Measurements from ENCODE around the gene NPY4R. TPM values are rescaled to one million over a fixed set of nuclear protein-coding genes. Genes with fewer than 3 reads are reported as not detected.
"Not testable (repeated sequence)": the region's sequence is repeated elsewhere in the genome, so short reads cannot be mapped to it uniquely, and the experiment has no call there.

The NPY4R gene
- total RNA-seq, 5 donors from 2014 or later (not counting 1 experiment from before 2014, with no cell fraction given), result not detected

DNA sequence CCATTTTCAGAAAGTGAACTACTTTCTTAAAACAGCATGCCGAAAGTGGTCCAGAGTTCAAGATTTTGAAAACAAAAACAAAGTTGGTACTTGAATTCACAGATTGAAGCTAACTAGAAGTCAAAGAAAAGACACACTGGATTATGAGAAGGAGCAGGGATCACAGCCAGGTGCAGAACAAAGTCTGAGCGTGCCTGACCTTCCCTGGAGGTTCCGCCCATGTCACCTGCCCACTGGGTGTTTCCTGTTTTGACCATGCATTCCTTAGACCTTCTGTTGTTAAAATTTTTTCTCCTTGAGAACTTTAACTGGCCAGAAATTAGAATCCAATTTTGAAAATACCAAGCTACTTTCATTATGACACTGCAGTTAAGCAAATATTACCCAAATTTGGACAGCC is 34.2 kb upstream of the NPY4R start:
- H3K27ac ChIP-seq (ENCODE audit: low read length); H3K36me3 ChIP-seq (ENCODE audit: control insufficient read depth in 2 of 2, extremely low read depth in 1 of 2, insufficient read depth in 1 of 2, low read length in 1 of 2); H3K4me1 Mint-ChIP-seq; DNase-seq; H3K9me3 ChIP-seq; H3K27ac Mint-ChIP-seq; H3K27me3 Mint-ChIP-seq; ATAC-seq (replicated peaks in 1 of 4); H3K27me3 ChIP-seq (replicated peaks in 1 of 2; ENCODE audit: control insufficient read depth in 2 of 2, extremely low read depth in 1 of 2, insufficient read depth in 2 of 2, low read length in 1 of 2); POLR2A ChIA-PET; CTCF ChIA-PET; H3K36me3 Mint-ChIP-seq; H3K9me3 Mint-ChIP-seq; H3K4me3 ChIP-seq (ENCODE audit: control insufficient read depth in 1 of 2, extremely low read depth in 1 of 2, low read length in 1 of 2); H3K4me3 Mint-ChIP-seq; H3K4me1 ChIP-seq (ENCODE audit: control insufficient read depth in 1 of 2, extremely low read depth in 1 of 2, insufficient read depth in 2 of 2, low read length in 2 of 2): not testable (repeated sequence)
- WGBS (ENCODE audit: insufficient coverage), result no CpG with 5 or more reads among the region's 3 CpGs

GRCh38 chr10:46498985-46499703 is 33.4 kb upstream of the NPY4R start:
- H3K4me3 Mint-ChIP-seq; H3K9me3 Mint-ChIP-seq; H3K4me3 ChIP-seq (ENCODE audit: control insufficient read depth in 1 of 2, extremely low read depth in 1 of 2, low read length in 1 of 2); H3K9me3 ChIP-seq; POLR2A ChIA-PET; H3K36me3 ChIP-seq (ENCODE audit: control insufficient read depth in 2 of 2, extremely low read depth in 1 of 2, insufficient read depth in 1 of 2, low read length in 1 of 2); H3K27me3 ChIP-seq (replicated peaks in 1 of 2; ENCODE audit: control insufficient read depth in 2 of 2, extremely low read depth in 1 of 2, insufficient read depth in 2 of 2, low read length in 1 of 2); H3K4me1 Mint-ChIP-seq; H3K27ac Mint-ChIP-seq; H3K27me3 Mint-ChIP-seq; H3K36me3 Mint-ChIP-seq; H3K4me1 ChIP-seq (ENCODE audit: control insufficient read depth in 1 of 2, extremely low read depth in 1 of 2, insufficient read depth in 2 of 2, low read length in 2 of 2); H3K27ac ChIP-seq (ENCODE audit: low read length); CTCF ChIA-PET; ATAC-seq (replicated peaks in 1 of 4); DNase-seq: not testable (repeated sequence)
- no CpG with 5 or more reads among the region's 5 CpGs for WGBS (ENCODE audit: insufficient coverage)

DNA sequence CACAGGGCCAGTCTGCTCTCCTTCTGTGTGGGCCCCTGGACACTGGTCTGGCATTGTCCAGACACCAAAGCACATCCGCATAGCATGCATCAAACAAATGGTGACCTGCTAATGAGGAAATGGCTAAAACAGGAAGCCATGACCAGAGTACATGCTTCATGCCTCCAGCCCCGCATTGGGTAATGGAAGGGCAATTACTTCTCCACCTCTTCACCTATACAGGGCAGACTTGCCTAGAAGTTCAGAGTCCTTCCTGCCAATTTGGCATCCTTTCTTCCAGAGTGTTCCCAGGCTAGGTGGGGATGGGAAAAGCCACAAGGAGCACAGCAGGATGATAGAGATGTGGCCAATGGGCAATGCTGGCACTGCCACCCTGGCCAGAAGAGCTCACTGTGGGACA is 32.1 kb upstream of the NPY4R start:
- H3K4me3 ChIP-seq (ENCODE audit: control insufficient read depth in 1 of 2, extremely low read depth in 1 of 2, low read length in 1 of 2); H3K4me1 ChIP-seq (ENCODE audit: control insufficient read depth in 1 of 2, extremely low read depth in 1 of 2, insufficient read depth in 2 of 2, low read length in 2 of 2); H3K36me3 ChIP-seq (ENCODE audit: control insufficient read depth in 2 of 2, extremely low read depth in 1 of 2, insufficient read depth in 1 of 2, low read length in 1 of 2); H3K4me1 Mint-ChIP-seq; H3K27ac Mint-ChIP-seq; POLR2A ChIA-PET; H3K27ac ChIP-seq (ENCODE audit: low read length); H3K4me3 Mint-ChIP-seq; H3K9me3 ChIP-seq; H3K36me3 Mint-ChIP-seq; H3K27me3 ChIP-seq (replicated peaks in 1 of 2; ENCODE audit: control insufficient read depth in 2 of 2, extremely low read depth in 1 of 2, insufficient read depth in 2 of 2, low read length in 1 of 2); CTCF ChIA-PET; DNase-seq; H3K9me3 Mint-ChIP-seq; ATAC-seq (replicated peaks in 1 of 4); H3K27me3 Mint-ChIP-seq: not testable (repeated sequence)
- WGBS (ENCODE audit: insufficient coverage), result no CpG with 5 or more reads among the region's 2 CpGs

- H3K9me3 Mint-ChIP-seq; CTCF ChIA-PET; H3K4me3 ChIP-seq (ENCODE audit: control insufficient read depth in 1 of 2, extremely low read depth in 1 of 2, low read length in 1 of 2); H3K27me3 Mint-ChIP-seq; H3K4me1 ChIP-seq (ENCODE audit: control insufficient read depth in 1 of 2, extremely low read depth in 1 of 2, insufficient read depth in 2 of 2, low read length in 2 of 2); H3K27ac ChIP-seq (ENCODE audit: low read length); H3K27me3 ChIP-seq (replicated peaks in 1 of 2; ENCODE audit: control insufficient read depth in 2 of 2, extremely low read depth in 1 of 2, insufficient read depth in 2 of 2, low read length in 1 of 2); DNase-seq; H3K9me3 ChIP-seq; H3K36me3 ChIP-seq (ENCODE audit: control insufficient read depth in 2 of 2, extremely low read depth in 1 of 2, insufficient read depth in 1 of 2, low read length in 1 of 2); ATAC-seq (replicated peaks in 1 of 4); H3K4me1 Mint-ChIP-seq; H3K36me3 Mint-ChIP-seq; H3K4me3 Mint-ChIP-seq; POLR2A ChIA-PET; H3K27ac Mint-ChIP-seq: not testable (repeated sequence)
- WGBS (ENCODE audit: insufficient coverage), result no CpG with 5 or more reads among the region's 4 CpGs
Measured at GRCh38 chr10:46497401-46497800, 31.6 kb upstream of the NPY4R start.

DNA sequence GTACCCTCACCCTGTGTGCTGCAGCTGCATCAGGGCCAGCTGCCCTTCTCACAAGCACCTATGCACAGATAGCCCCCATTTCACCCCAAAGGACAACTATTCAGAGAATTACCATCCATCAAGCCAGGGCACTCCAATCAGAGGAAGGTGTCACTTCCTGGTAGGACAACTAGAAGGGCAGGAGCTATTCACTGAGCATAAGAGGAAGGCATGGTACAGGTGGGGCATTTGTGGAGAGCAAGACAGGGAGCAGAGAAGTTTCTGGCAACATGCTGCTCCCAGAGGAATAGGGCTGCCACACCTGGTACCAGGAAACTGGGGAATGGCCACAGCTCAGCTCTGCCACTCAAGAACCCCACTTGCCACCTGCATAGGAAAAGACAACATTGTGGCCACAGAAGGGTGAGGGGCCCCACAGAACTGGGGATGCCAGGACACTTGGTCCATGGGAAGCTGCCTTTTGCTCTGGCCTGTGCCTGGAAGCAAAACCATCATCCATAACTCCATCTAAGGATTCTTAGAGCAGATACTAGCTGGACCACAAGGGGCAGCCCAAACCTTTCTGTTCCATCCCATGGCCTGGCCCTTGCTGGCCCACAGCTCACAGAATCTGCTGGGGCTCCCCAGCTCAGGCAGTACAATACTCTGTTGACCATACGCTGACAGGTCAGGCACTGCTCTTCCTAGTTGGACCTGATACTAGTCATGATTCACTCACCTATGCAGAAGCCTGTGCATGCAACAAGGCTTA is 25.8 kb upstream of the NPY4R start:
- POLR2A ChIA-PET; H3K36me3 Mint-ChIP-seq; H3K36me3 ChIP-seq (ENCODE audit: control insufficient read depth in 2 of 2, extremely low read depth in 1 of 2, insufficient read depth in 1 of 2, low read length in 1 of 2); H3K27ac Mint-ChIP-seq; H3K4me1 ChIP-seq (ENCODE audit: control insufficient read depth in 1 of 2, extremely low read depth in 1 of 2, insufficient read depth in 2 of 2, low read length in 2 of 2); H3K27me3 Mint-ChIP-seq; ATAC-seq (replicated peaks in 1 of 4); CTCF ChIA-PET; H3K4me3 Mint-ChIP-seq; H3K4me1 Mint-ChIP-seq; H3K9me3 ChIP-seq; H3K27me3 ChIP-seq (replicated peaks in 1 of 2; ENCODE audit: control insufficient read depth in 2 of 2, extremely low read depth in 1 of 2, insufficient read depth in 2 of 2, low read length in 1 of 2); DNase-seq; H3K9me3 Mint-ChIP-seq; H3K4me3 ChIP-seq (ENCODE audit: control insufficient read depth in 1 of 2, extremely low read depth in 1 of 2, low read length in 1 of 2); H3K27ac ChIP-seq (ENCODE audit: low read length): not testable (repeated sequence)
- no CpG with 5 or more reads among the region's 1 CpG for WGBS (ENCODE audit: insufficient coverage)

- H3K36me3 ChIP-seq (ENCODE audit: control insufficient read depth in 2 of 2, extremely low read depth in 1 of 2, insufficient read depth in 1 of 2, low read length in 1 of 2); CTCF ChIA-PET; H3K4me3 Mint-ChIP-seq; H3K27me3 Mint-ChIP-seq; H3K27ac Mint-ChIP-seq; H3K36me3 Mint-ChIP-seq; H3K27ac ChIP-seq (ENCODE audit: low read length); H3K4me1 Mint-ChIP-seq; H3K4me3 ChIP-seq (ENCODE audit: control insufficient read depth in 1 of 2, extremely low read depth in 1 of 2, low read length in 1 of 2); H3K9me3 ChIP-seq; H3K27me3 ChIP-seq (replicated peaks in 1 of 2; ENCODE audit: control insufficient read depth in 2 of 2, extremely low read depth in 1 of 2, insufficient read depth in 2 of 2, low read length in 1 of 2); POLR2A ChIA-PET; ATAC-seq (replicated peaks in 1 of 4); H3K9me3 Mint-ChIP-seq; H3K4me1 ChIP-seq (ENCODE audit: control insufficient read depth in 1 of 2, extremely low read depth in 1 of 2, insufficient read depth in 2 of 2, low read length in 2 of 2); DNase-seq: not testable (repeated sequence)
- no CpG with 5 or more reads among the region's 11 CpGs for WGBS (ENCODE audit: insufficient coverage)
Measured at GRCh38 chr10:46490285-46490684, 24.5 kb upstream of the NPY4R start.
